ENCODE results near the gene GPR55. TPM values are rescaled to one million over a fixed set of nuclear protein-coding genes. Genes with fewer than 3 reads are reported as not detected.

GPR55 gene
- polyA plus RNA-seq, 1 donor (not counting 4 experiments of a cell fraction or from before 2014, with no cell fraction given): not detected

- Histone ChIP-seq H3K4me3 (ENCODE audit: control insufficient read depth in 2 of 3, extremely low read depth in 1 of 3, insufficient read depth in 2 of 3, low read depth in 1 of 3, low read length in 3 of 3) (no peak overlapping the region), H3K9ac (ENCODE audit: control insufficient read depth, extremely low read depth, insufficient read depth, low read length) (no peak overlapping the region), H3K4me1 (ENCODE audit: control insufficient read depth, extremely low read depth, insufficient read depth, low read length) (peaks cover 7% of the 10 kb centered on the region), H3K4me2 (ENCODE audit: control insufficient read depth, extremely low read depth, insufficient read depth, low read depth, low read length) (no peak overlapping the region), H3K36me3 (ENCODE audit: control insufficient read depth in 2 of 2, extremely low read depth in 1 of 2, insufficient read depth in 2 of 2, low read length in 2 of 2) (no peaks in the 10 kb centered on the region), H3K27me3 (ENCODE audit: control insufficient read depth, extremely low read depth, insufficient read depth, low read length) (peaks cover 13% of the 10 kb centered on the region), H2AFZ (ENCODE audit: control insufficient read depth, low read length) (no peak overlapping the region), H3K9me3 (ENCODE audit: control insufficient read depth, low read depth, low read length) (no peaks in the 10 kb centered on the region), H3K9me1 (ENCODE audit: control insufficient read depth, extremely low read depth, insufficient read depth, low read length) (no peaks in the 10 kb centered on the region), H3K27ac (ENCODE audit: control insufficient read depth, insufficient read depth, low read length) (no peak overlapping the region), H3K79me2 (ENCODE audit: control insufficient read depth, insufficient read depth, low read length) (no peaks in the 10 kb centered on the region), H4K20me1 (ENCODE audit: control insufficient read depth, extremely low read depth, insufficient read depth, low read length) (no peaks in the 10 kb centered on the region)
- TF ChIP-seq EZH2 (IDR thresholded peaks at IDR 0.05; ENCODE audit: low read length): no peak
- TF ChIP-seq, protein P1, sequence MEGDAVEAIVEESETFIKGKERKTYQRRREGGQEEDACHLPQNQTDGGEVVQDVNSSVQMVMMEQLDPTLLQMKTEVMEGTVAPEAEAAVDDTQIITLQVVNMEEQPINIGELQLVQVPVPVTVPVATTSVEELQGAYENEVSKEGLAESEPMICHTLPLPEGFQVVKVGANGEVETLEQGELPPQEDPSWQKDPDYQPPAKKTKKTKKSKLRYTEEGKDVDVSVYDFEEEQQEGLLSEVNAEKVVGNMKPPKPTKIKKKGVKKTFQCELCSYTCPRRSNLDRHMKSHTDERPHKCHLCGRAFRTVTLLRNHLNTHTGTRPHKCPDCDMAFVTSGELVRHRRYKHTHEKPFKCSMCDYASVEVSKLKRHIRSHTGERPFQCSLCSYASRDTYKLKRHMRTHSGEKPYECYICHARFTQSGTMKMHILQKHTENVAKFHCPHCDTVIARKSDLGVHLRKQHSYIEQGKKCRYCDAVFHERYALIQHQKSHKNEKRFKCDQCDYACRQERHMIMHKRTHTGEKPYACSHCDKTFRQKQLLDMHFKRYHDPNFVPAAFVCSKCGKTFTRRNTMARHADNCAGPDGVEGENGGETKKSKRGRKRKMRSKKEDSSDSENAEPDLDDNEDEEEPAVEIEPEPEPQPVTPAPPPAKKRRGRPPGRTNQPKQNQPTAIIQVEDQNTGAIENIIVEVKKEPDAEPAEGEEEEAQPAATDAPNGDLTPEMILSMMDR (optimal IDR thresholded peaks at IDR 0.05 in 1 of 3, IDR thresholded peaks at IDR 0.05 in 1 of 3, conservative IDR thresholded peaks at IDR 0.05 in 1 of 3; ENCODE audit: extremely low read depth in 1 of 3, insufficient read depth in 2 of 3, low read length in 3 of 3): no peak
- DNase-seq (ENCODE audit: low read depth, low spot score): no peak
- no peak for FAIRE-seq
- dilution Hi-C loops (cut with MboI; ENCODE audit: extremely low pct_ligation_motif_present, low sequenced_read_pairs): no loop called here
These were observed 56.7 kb downstream of the GPR55 start for GRCh38 chr2:230868161-230868946.

DNA sequence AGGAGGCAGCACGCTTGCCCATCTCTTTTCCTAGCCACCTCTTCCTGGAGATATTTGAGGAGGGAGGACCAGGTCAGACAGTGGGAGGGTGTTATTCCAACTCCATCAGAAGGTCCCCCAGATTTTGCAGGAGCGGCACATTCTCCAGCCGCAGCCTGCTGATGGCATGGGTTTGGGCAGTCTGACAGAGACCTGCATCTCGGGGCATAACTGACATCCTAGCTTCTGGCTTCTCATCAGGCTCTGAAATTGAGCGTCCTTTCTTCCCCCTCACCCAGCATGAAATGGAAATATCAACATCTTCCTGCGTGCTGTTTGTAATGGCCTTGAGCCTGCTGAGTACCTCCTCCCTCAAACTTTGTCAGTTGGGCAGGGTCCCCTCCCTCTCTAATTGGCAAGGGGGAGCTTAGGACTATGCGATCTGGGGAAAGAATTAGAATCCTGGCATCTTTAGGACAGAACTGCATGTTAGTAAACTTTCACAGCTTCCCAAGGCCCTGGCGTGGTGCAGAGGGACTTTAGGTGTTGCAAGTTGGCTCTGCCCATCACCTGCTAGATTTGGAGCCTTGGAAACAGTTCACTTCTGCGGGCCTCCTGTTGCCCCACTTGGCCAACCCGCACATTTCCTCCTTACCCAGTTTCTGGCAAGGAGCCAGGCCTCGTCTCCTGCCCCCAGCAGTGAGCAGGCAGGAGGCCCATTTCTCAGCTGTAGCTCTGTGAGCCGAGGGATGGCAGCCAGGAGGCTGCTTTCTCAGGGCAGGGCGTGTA, 58.1 kb downstream of the GPR55 start:
- Histone ChIP-seq H3K9ac (ENCODE audit: control insufficient read depth, extremely low read depth, insufficient read depth, low read length) (no peak overlapping the region), H3K27me3 (ENCODE audit: control insufficient read depth, extremely low read depth, insufficient read depth, low read length) (peaks cover 20% of the 10 kb centered on the region), H4K20me1 (ENCODE audit: control insufficient read depth, extremely low read depth, insufficient read depth, low read length) (no peaks in the 10 kb centered on the region), H3K9me3 (ENCODE audit: control insufficient read depth, low read depth, low read length) (no peaks in the 10 kb centered on the region), H3K36me3 (ENCODE audit: control insufficient read depth in 2 of 2, extremely low read depth in 1 of 2, insufficient read depth in 2 of 2, low read length in 2 of 2) (no peaks in the 10 kb centered on the region), H3K4me2 (ENCODE audit: control insufficient read depth, extremely low read depth, insufficient read depth, low read depth, low read length) (no peak overlapping the region), H3K4me1 (ENCODE audit: control insufficient read depth, extremely low read depth, insufficient read depth, low read length) (peaks cover 7% of the 10 kb centered on the region), H2AFZ (ENCODE audit: control insufficient read depth, low read length) (no peak overlapping the region), H3K4me3 (ENCODE audit: control insufficient read depth in 2 of 3, extremely low read depth in 1 of 3, insufficient read depth in 2 of 3, low read depth in 1 of 3, low read length in 3 of 3) (no peak overlapping the region), H3K27ac (ENCODE audit: control insufficient read depth, insufficient read depth, low read length) (no peak overlapping the region), H3K79me2 (ENCODE audit: control insufficient read depth, insufficient read depth, low read length) (no peaks in the 10 kb centered on the region), H3K9me1 (ENCODE audit: control insufficient read depth, extremely low read depth, insufficient read depth, low read length) (no peaks in the 10 kb centered on the region)
- TF ChIP-seq, protein P1 (optimal IDR thresholded peaks at IDR 0.05 in 1 of 3, IDR thresholded peaks at IDR 0.05 in 1 of 3, conservative IDR thresholded peaks at IDR 0.05 in 1 of 3; ENCODE audit: extremely low read depth in 1 of 3, insufficient read depth in 2 of 3, low read length in 3 of 3): no peak
- no peak for TF ChIP-seq EZH2 (IDR thresholded peaks at IDR 0.05; ENCODE audit: low read length)
- DNase-seq (ENCODE audit: low read depth, low spot score): no peak
- peak; percentile 20 for FAIRE-seq
- dilution Hi-C loops (cut with MboI; ENCODE audit: extremely low pct_ligation_motif_present, low sequenced_read_pairs): no loop called here
